Tibial nerve (tissue), 4 donors: ENCODE measurements around the gene FRMD4B. TPM values are rescaled to one million over a fixed set of nuclear protein-coding genes. Genes with fewer than 3 reads are reported as not detected.

ENCODE experiments used
- DNase-seq, 2 donors: peaks; one replicate each; pipeline ENCODE4 v3.0.0-alpha.2; 2019; ENCODE audit warnings: low spot score in 2 of 2
- H3K27ac ChIP-seq, 4 donors: fragments of 200-600 bp; sonication (generic) in 3 of 4; one replicate each; pipeline ENCODE4 v1.5.1; 2017 to 2019; ENCODE audit warnings: mild to moderate bottlenecking in 1 of 4
- H3K27me3 ChIP-seq, 2 donors: fragments of 200-600 bp; sonication (generic) in 1 of 2; one replicate each; pipeline versions ENCODE4 v1.5.1 to v1.6.0; 2017 to 2019
- H3K36me3 ChIP-seq, 3 donors: fragments of 200-600 bp; sonication (generic); one replicate each; pipeline ENCODE4 v1.5.1; 2018 to 2019
- H3K4me1 ChIP-seq, 4 donors: fragments of 200-600 bp; sonication (generic) in 3 of 4; one replicate each; pipeline ENCODE4 v1.5.1; 2017 to 2019
- H3K4me3 ChIP-seq, 4 donors: fragments of 200-600 bp; sonication (generic) in 3 of 4; one replicate each; pipeline ENCODE4 v1.5.1; 2017 to 2019; ENCODE audit warnings: mild to moderate bottlenecking in 1 of 4, moderate library complexity in 1 of 4
- H3K9me3 ChIP-seq, 4 donors: fragments of 200-600 bp; sonication (generic) in 3 of 4; one replicate each; pipeline ENCODE4 v1.5.1; 2017 to 2019
- EP300 ChIP-seq, 2 donors: sonication (generic); formaldehyde crosslinking; IDR thresholded peaks; one replicate each; pipeline ENCODE4 v1.6.1; 2017; ENCODE audit warnings: antibody characterized with exemption in 2 of 2, mild to moderate bottlenecking in 1 of 2
- POLR2A ChIP-seq, 2 donors: fragments of 450-650 bp; IDR thresholded peaks; one replicate each; pipeline ENCODE4 v1.6.1; 2017; ENCODE audit warnings: antibody characterized with exemption in 2 of 2, mild to moderate bottlenecking in 2 of 2, moderate library complexity in 2 of 2
- WGBS, 2 donors: methylation state at CpG; one replicate each; pipeline ENCODE4 v1.1.5; 2018; 5-methylcytosine and 5-hydroxymethylcytosine counted together
- total RNA-seq, 4 donors: library from RNA; depleted of rRNA; stranded (reverse); fragments of >200 nt; gene quantifications; one replicate each; pipeline ENCODE4 v1.1.0, GENCODE V29; 2016
- TF ChIP-seq, protein P1 (sequence below), 5 experiments: fragments of 200-600 bp in 3 of 5; fragments of 450-650 bp in 2 of 5; sonication (generic) in 3 of 5; IDR thresholded peaks; one replicate each; pipeline ENCODE4 v1.5.1; 2016 to 2019; ENCODE audit warnings: antibody characterized with exemption in 5 of 5, mild to moderate bottlenecking in 3 of 5, moderate library complexity in 2 of 5

FRMD4B gene
- total RNA-seq, 4 donors from 2014 or later = 41.7 to 62.1 (median 56.1) TPM

DNA sequence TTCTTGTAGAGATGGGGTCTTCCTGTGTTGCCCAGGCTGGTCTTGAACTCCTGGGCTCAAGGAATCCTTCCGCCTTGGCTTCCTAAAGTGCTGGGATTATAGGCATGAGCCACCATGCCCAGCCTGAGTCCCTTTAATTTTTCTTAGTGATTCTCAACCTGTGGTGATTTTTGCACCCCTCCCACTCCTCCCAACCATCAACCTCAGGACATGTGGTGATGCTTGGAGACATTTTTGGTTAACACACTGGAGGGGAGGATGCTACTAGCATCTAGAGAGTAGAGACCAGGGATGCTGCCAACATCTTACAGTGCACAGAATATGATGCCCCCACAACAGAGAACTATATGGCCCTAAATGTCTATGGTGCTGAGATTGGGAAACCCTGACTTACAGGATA is 180.5 kb downstream of the FRMD4B start:
- TF ChIP-seq EP300 (IDR thresholded peaks at IDR 0.05) = no peak
- no peak for TF ChIP-seq POLR2A (IDR thresholded peaks at IDR 0.05)
- TF ChIP-seq, protein P1, sequence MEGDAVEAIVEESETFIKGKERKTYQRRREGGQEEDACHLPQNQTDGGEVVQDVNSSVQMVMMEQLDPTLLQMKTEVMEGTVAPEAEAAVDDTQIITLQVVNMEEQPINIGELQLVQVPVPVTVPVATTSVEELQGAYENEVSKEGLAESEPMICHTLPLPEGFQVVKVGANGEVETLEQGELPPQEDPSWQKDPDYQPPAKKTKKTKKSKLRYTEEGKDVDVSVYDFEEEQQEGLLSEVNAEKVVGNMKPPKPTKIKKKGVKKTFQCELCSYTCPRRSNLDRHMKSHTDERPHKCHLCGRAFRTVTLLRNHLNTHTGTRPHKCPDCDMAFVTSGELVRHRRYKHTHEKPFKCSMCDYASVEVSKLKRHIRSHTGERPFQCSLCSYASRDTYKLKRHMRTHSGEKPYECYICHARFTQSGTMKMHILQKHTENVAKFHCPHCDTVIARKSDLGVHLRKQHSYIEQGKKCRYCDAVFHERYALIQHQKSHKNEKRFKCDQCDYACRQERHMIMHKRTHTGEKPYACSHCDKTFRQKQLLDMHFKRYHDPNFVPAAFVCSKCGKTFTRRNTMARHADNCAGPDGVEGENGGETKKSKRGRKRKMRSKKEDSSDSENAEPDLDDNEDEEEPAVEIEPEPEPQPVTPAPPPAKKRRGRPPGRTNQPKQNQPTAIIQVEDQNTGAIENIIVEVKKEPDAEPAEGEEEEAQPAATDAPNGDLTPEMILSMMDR (IDR thresholded peaks at IDR 0.05) = no peak
- Histone ChIP-seq H3K4me1 (peaks cover 0 to 7% (median 0%) of the 10 kb centered on the region in 4 donors), H3K4me3 (no peak overlapping the region), H3K36me3 (peaks cover 0 to 20% (median 0%) of the 10 kb centered on the region in 3 donors), H3K27ac (no peak overlapping the region), H3K9me3 (no peaks in the 10 kb centered on the region), H3K27me3 (no peaks in the 10 kb centered on the region)
- DNase-seq = no peak
- 95 to 100% methylated on average over 1 of the region's 1 CpG for WGBS, 2 donors

- 85% methylated on average over 8 of the region's 8 CpGs for WGBS, 2 donors
- peaks cover 0 to 17% (median 0%) of the 10 kb centered on the region in 4 donors for H3K4me1 ChIP-seq
Observed at GRCh38 chr3:69204315-69204957, 181.5 kb downstream of the FRMD4B start.

GRCh38 chr3:69203631-69204314 is 182.1 kb downstream of the FRMD4B start:
- H3K27me3 ChIP-seq = no peaks in the 10 kb centered on the region

More at GRCh38 chr3:69204315-69204957, 181.5 kb downstream of the FRMD4B start:
- no peak for DNase-seq
- TF ChIP-seq EP300 (IDR thresholded peaks at IDR 0.05) (no peak), POLR2A (IDR thresholded peaks at IDR 0.05) (no peak)
- TF ChIP-seq, protein P1 (IDR thresholded peaks at IDR 0.05) = no peak
- Histone ChIP-seq H3K4me3 (no peak overlapping the region), H3K36me3 (peaks cover 0 to 20% (median 0%) of the 10 kb centered on the region in 3 donors), H3K27me3 (no peaks in the 10 kb centered on the region), H3K9me3 (no peaks in the 10 kb centered on the region), H3K27ac (no peak overlapping the region)

GRCh38 chr3:69201658-69202057 is 184.2 kb downstream of the FRMD4B start:
- WGBS, 2 donors = 85 to 87% methylated on average over 10 of the region's 10 CpGs
- no peaks in the 10 kb centered on the region for H3K9me3 ChIP-seq
- H3K36me3 ChIP-seq = peaks cover 0 to 12% (median 0%) of the 10 kb centered on the region in 3 donors

More at GRCh38 chr3:69203631-69204314, 182.1 kb downstream of the FRMD4B start:
- DNase-seq = no peak
- Histone ChIP-seq H3K27ac (no peak overlapping the region), H3K9me3 (no peaks in the 10 kb centered on the region), H3K4me3 (no peak overlapping the region), H3K36me3 (peaks cover 0 to 15% (median 0%) of the 10 kb centered on the region in 3 donors), H3K4me1 (peaks cover 0 to 19% (median 0%) of the 10 kb centered on the region in 4 donors)
- TF ChIP-seq POLR2A (IDR thresholded peaks at IDR 0.05) (no peak), EP300 (IDR thresholded peaks at IDR 0.05) (no peak)
- TF ChIP-seq, protein P1 (IDR thresholded peaks at IDR 0.05) = no peak
- 77 to 86% methylated on average over 5 of the region's 5 CpGs for WGBS, 2 donors

More at GRCh38 chr3:69201658-69202057, 184.2 kb downstream of the FRMD4B start:
- Histone ChIP-seq H3K27me3 (no peaks in the 10 kb centered on the region), H3K27ac (no peak overlapping the region), H3K4me3 (no peak overlapping the region), H3K4me1 (peaks cover 0 to 19% (median 0%) of the 10 kb centered on the region in 4 donors)
- TF ChIP-seq, protein P1 (IDR thresholded peaks at IDR 0.05) = no peak
- no peak for TF ChIP-seq EP300 (IDR thresholded peaks at IDR 0.05)
- no peak for TF ChIP-seq POLR2A (IDR thresholded peaks at IDR 0.05)
- DNase-seq = no peak
